Activated CD8-positive, alpha-beta memory T cell treated with anti-CD3 and anti-CD28 coated beads, Interleukin-2, amount 50 U/mL, for 4 hours (primary cell): ENCODE data around the gene SYNDIG1L.

Source experiments
- DNase-seq: peaks from one replicate; pipeline ENCODE4 v3.0.0-alpha.2; 2020

Gene SYNDIG1L

GRCh38 chr14:74358176-74358829 lies 67.7 kb downstream of the SYNDIG1L start:
- no peak for DNase-seq

- DNase-seq, result no peak
Measured at GRCh38 chr14:74357585-74357984, 68.4 kb downstream of the SYNDIG1L start.

GRCh38 chr14:74356892-74357575 lies 69.0 kb downstream of the SYNDIG1L start:
- no peak for DNase-seq
